GM21423 (cell line): Measurements from ENCODE around the gene SLC6A8.
"Not testable (repeated sequence)": the region's sequence is repeated elsewhere in the genome, so short reads cannot be mapped to it uniquely, and the experiment has no call there.

ENCODE experiments used
- ATAC-seq: cut with Tn5 transposase; IDR thresholded peaks from one replicate; pipeline ENCODE4 v1.9.1; 2021; ENCODE audit warnings: mild to moderate bottlenecking, moderate library complexity; ENCODE audit not compliant: unreplicated experiment

The SLC6A8 gene

GRCh38 chrX:153743468-153744209 lies 55.9 kb downstream of the SLC6A8 start:
- ATAC-seq, result not testable (repeated sequence)

GRCh38 chrX:153744210-153745066 lies 56.7 kb downstream of the SLC6A8 start:
- ATAC-seq, result no peak

- ATAC-seq, result not testable (repeated sequence)
Observed at GRCh38 chrX:153745067-153745433, 57.3 kb downstream of the SLC6A8 start.
